Progenitor cell of endocrine pancreas (in vitro differentiated cells): ENCODE data around the gene ZBTB33. TPM values are rescaled to one million over a fixed set of nuclear protein-coding genes. Genes with fewer than 3 reads are reported as not detected.

Source experiments
- DNase-seq: peaks from one replicate; pipeline ENCODE4 v3.0.0; 2021; ENCODE audit warnings: low spot score; ENCODE audit not compliant: unreplicated experiment
- H3K27ac Mint-ChIP-seq: 2 replicates; pipeline ENCODE4 v1.8.0; 2021; ENCODE audit warnings: mild to moderate bottlenecking, moderate library complexity, mixed read lengths
- H3K27me3 Mint-ChIP-seq: 2 replicates; pipeline ENCODE4 v1.8.0; 2021; ENCODE audit warnings: mixed read lengths
- H3K36me3 Mint-ChIP-seq: 2 replicates; pipeline ENCODE4 v1.8.0; 2022; ENCODE audit warnings: mixed read lengths; ENCODE audit not compliant: insufficient read depth
- H3K4me1 Mint-ChIP-seq: 2 replicates; pipeline ENCODE4 v1.8.0; 2021; ENCODE audit warnings: low read depth, mixed read lengths
- H3K4me3 Mint-ChIP-seq: 2 replicates; pipeline ENCODE4 v1.8.0; 2021; ENCODE audit warnings: low read depth, mild to moderate bottlenecking, moderate library complexity, mixed read lengths
- H3K9me3 Mint-ChIP-seq: 2 replicates; pipeline ENCODE4 v1.8.0; 2021; ENCODE audit warnings: low read depth, mixed read lengths
- total RNA-seq: library from RNA; stranded (reverse); gene quantifications from 2 replicates; pipeline ENCODE4 v1.2.1, GENCODE V29; 2021
- TF ChIP-seq, protein P1 (sequence below): fragments of 200-600 bp; sonication (generic); IDR thresholded peaks from one replicate; pipeline ENCODE4 v1.5.0; 2021; ENCODE audit warnings: antibody characterized with exemption, mild to moderate bottlenecking; ENCODE audit not compliant: unreplicated experiment

ZBTB33 gene
- total RNA-seq, 1 donor from 2014 or later = 40.4 TPM

DNA sequence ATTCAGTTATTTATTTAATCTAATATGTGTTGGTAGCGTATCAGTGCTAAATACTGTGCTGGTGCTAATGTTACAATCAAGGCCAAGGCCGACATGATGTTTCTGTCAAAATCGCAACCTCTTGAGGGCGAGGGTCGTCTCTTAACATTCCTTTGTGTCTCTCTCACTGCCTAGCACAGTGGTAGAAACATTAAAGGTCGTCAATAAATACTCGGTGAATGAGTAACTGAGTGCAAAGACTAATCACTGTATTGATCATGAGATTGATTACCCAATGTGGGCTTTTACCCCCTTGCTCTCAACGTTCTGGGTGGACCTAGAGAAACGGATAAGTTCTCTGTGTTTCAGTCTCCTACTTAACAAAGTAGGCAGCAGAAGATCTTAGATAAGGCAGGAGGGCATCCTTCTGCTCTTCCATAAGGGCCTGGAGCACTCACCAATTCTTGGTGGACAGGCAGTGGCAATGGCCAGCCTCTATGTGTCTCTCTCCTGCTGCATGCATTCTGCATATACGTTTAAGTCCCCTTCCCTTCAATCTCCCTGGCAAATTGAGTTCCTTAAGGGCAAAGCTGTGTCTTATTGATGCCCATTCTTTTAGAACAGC is 30.5 kb downstream of the ZBTB33 start:
- TF ChIP-seq, protein P1, sequence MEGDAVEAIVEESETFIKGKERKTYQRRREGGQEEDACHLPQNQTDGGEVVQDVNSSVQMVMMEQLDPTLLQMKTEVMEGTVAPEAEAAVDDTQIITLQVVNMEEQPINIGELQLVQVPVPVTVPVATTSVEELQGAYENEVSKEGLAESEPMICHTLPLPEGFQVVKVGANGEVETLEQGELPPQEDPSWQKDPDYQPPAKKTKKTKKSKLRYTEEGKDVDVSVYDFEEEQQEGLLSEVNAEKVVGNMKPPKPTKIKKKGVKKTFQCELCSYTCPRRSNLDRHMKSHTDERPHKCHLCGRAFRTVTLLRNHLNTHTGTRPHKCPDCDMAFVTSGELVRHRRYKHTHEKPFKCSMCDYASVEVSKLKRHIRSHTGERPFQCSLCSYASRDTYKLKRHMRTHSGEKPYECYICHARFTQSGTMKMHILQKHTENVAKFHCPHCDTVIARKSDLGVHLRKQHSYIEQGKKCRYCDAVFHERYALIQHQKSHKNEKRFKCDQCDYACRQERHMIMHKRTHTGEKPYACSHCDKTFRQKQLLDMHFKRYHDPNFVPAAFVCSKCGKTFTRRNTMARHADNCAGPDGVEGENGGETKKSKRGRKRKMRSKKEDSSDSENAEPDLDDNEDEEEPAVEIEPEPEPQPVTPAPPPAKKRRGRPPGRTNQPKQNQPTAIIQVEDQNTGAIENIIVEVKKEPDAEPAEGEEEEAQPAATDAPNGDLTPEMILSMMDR = no peak

DNA sequence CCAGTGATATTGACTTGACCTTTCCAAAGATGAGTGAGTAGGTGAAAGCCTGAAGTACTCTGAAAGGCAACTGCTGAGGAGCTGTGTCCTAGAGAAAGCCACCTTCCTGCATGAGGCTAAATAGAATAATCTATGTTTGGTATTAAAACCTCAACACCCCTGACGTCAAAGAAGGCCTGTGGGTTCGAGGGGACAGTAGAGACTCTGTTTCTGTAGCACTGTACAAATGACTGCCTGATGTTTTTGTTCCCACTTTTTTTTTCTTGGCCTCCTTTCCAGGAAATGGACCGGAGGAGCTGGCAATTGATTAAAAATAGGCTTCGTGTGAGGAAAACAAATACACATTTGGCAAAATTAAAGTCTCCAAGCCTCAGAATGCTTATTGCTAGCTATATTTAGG is 31.1 kb downstream of the ZBTB33 start:
- TF ChIP-seq, protein P1 = no peak
- H3K36me3 Mint-ChIP-seq = peaks cover 3% of the 10 kb centered on the region
- H3K27me3 Mint-ChIP-seq = no peaks in the 10 kb centered on the region
- peaks cover 28% of the 10 kb centered on the region for H3K9me3 Mint-ChIP-seq
- no peak overlapping the region for H3K4me3 Mint-ChIP-seq
- peaks cover 11% of the 10 kb centered on the region for H3K4me1 Mint-ChIP-seq
- no peak for DNase-seq
- no peak overlapping the region for H3K27ac Mint-ChIP-seq

More for the DNA sequence above, 30.5 kb downstream of the ZBTB33 start:
- peak overlapping the region; percentile 89 for H3K27ac Mint-ChIP-seq
- H3K9me3 Mint-ChIP-seq = peaks cover 28% of the 10 kb centered on the region
- no peak overlapping the region for H3K4me3 Mint-ChIP-seq
- H3K4me1 Mint-ChIP-seq = peaks cover 11% of the 10 kb centered on the region
- peaks cover 3% of the 10 kb centered on the region for H3K36me3 Mint-ChIP-seq
- no peak for DNase-seq
- no peaks in the 10 kb centered on the region for H3K27me3 Mint-ChIP-seq

DNA sequence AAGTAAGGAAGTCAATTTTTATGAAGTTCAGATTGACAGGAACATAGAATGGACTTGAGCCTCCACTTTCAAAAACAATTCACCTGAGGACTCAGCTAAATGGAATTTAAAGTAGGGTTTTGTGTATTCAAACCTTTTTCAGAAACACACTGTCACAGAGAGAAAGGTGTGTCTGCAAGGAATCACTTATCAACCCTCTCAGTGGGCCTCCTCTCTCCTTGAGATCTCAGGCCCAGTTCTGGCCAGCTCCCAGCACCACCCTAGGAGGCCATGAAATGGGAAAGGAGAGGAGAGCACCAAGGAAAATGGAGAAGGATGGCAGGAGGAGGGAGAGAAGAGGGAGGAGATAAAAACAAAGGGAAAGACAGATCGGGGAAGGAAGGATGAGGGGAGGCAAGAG is 32.1 kb downstream of the ZBTB33 start:
- TF ChIP-seq, protein P1 = no peak
- no peak for DNase-seq
- no peak overlapping the region for H3K4me3 Mint-ChIP-seq
- H3K9me3 Mint-ChIP-seq = peaks cover 28% of the 10 kb centered on the region
- peaks cover 13% of the 10 kb centered on the region for H3K4me1 Mint-ChIP-seq
- H3K27me3 Mint-ChIP-seq = no peaks in the 10 kb centered on the region
- H3K36me3 Mint-ChIP-seq = peaks cover 3% of the 10 kb centered on the region
- H3K27ac Mint-ChIP-seq = no peak overlapping the region

DNA sequence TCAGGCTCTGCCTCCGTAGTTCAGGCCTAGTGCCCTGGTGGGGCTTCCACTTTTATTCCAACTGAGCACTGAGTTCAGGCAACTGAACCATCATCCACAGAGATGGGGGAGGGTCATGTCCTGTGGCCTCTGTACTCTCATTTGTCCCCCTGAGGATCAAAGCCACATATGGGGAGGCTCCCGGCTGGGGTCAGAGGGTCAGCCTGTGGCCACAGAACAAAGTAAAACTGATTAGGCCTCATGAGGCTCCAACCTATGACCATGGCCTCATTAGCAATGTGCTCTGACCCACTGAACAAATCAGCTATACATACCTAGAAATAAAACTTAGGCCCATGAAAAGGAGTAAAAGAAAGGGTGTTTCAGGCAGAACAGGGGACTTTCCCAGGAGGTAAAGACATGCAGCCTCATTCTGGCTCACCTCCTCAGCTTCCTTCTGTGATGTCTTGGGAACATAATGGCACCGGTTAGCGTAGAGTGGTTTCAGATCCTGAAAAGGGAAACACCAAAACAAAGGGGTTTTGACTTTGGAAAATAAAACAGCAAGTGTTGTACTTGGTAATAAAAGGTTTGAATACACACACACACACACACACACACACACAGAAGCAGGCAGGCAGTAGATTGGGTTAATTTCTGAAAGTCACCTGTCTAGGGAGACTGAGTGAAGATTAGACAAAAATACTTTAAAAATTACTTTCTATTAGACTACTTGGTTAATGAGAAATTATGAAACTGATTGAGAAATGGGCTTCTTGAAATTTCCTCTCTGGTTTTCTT is 36.3 kb downstream of the ZBTB33 start:
- Mint-ChIP-seq H3K4me3 (no peak overlapping the region), H3K9me3 (peaks cover 26% of the 10 kb centered on the region), H3K27ac (no peak overlapping the region), H3K4me1 (peaks cover 3% of the 10 kb centered on the region), H3K36me3 (peaks cover 3% of the 10 kb centered on the region), H3K27me3 (no peaks in the 10 kb centered on the region)
- DNase-seq = no peak
- TF ChIP-seq, protein P1 = no peak

DNA sequence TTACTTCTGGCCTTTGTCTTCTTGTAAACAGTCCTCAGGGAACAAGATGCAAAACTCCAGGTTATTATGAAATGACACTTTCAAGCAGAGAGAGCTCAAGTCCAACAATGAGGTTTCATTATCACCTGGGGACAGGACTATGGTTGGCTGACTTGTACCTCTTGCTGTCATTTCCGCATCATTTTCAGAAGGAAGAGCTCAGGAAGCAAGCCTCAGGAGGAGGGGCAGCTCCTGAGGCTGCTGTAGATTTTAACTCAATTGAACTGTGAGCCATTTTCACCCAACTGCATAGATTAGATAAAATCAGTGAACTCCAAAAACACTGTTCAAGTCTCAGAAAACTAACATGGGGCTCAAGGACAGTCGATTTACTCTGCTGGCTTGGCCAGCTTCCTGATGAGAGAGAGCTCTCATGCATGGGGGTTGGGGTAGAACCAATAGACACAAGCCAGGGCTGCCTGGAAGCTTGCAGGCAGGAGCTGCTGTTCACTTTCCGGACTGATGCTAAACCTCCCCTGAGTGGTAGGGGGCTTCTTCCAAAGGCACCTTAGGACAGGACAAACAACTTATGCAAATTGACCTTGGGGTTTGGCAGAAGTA is 37.0 kb downstream of the ZBTB33 start:
- H3K4me1 Mint-ChIP-seq = peaks cover 3% of the 10 kb centered on the region
- peaks cover 3% of the 10 kb centered on the region for H3K36me3 Mint-ChIP-seq
- DNase-seq = no peak
- peaks cover 26% of the 10 kb centered on the region for H3K9me3 Mint-ChIP-seq
- H3K4me3 Mint-ChIP-seq = no peak overlapping the region
- H3K27ac Mint-ChIP-seq = no peak overlapping the region
- no peaks in the 10 kb centered on the region for H3K27me3 Mint-ChIP-seq
- TF ChIP-seq, protein P1 = no peak
